HG03520 (cell line): ENCODE data around the gene ZNF445.
"Not testable (repeated sequence)": the region's sequence is repeated elsewhere in the genome, so short reads cannot be mapped to it uniquely, and the experiment has no call there.

Experiments used
- ATAC-seq: cut with Tn5 transposase; IDR thresholded peaks from one replicate; pipeline ENCODE4 v1.9.1; 2021; ENCODE audit warnings: mild to moderate bottlenecking, moderate library complexity; ENCODE audit not compliant: unreplicated experiment

ZNF445 gene

GRCh38 chr3:44402548-44402947, 74.9 kb downstream of the ZNF445 start:
- no peak for ATAC-seq

GRCh38 chr3:44400771-44401170, 76.7 kb downstream of the ZNF445 start:
- ATAC-seq = no peak

GRCh38 chr3:44398853-44399252, 78.6 kb downstream of the ZNF445 start:
- ATAC-seq = no peak

GRCh38 chr3:44398271-44398670, 79.2 kb downstream of the ZNF445 start:
- ATAC-seq = not testable (repeated sequence)

GRCh38 chr3:44396200-44397171, 81.0 kb downstream of the ZNF445 start:
- no peak for ATAC-seq

GRCh38 chr3:44395714-44396113, 81.8 kb downstream of the ZNF445 start:
- ATAC-seq = no peak

GRCh38 chr3:44392489-44392888, 85.0 kb downstream of the ZNF445 start:
- ATAC-seq = no peak

GRCh38 chr3:44387404-44387803, 90.1 kb downstream of the ZNF445 start:
- no peak for ATAC-seq
